Cerebellar nuclear complex (tissue), 1 donor: ENCODE measurements around the gene APOA1.
A peak's percentile ranks its signal among the peaks of the same experiment; 100 is the strongest.
"Not testable (repeated sequence)": the region's sequence is repeated elsewhere in the genome, so short reads cannot be mapped to it uniquely, and the experiment has no call there.

Experiments used
- DNase-seq, 2 experiments: peaks; one replicate each; lab custom pipeline; 2025; lab: John Stamatoyannopoulos, UW

The APOA1 gene

DNA sequence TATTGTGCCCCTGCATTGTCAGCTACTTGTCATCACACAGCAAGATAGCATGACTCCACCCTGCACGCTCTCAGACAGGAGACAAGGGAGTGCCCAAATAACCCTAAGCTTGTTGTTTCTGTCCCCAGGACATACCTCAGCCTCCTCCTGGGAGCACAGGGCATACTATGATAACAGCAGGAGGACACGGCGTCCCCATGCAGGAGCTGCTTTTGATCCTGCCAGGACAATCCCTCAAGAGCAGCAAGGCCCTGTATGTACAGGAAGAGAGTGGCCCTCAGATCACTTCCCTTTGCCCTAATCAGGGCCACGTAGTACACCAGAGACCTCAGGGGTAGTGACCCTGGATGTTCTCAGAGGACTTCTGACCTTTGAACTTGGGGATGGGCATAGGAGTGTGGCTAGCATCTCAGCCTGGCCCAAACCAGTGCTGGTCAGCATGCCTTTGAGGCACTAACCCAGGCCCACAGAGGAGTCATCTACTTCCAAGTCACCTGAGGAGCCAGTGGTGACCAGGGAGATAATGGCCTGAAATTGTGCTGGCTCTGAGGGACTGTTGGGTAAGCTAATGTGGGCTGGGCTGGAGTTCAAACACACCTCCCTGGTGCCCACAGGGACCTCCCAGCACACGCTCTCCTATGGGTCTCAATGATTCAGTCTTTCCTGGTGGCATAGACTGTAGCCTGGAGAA is 23.5 kb downstream of the APOA1 start:
- no peak for DNase-seq

DNA sequence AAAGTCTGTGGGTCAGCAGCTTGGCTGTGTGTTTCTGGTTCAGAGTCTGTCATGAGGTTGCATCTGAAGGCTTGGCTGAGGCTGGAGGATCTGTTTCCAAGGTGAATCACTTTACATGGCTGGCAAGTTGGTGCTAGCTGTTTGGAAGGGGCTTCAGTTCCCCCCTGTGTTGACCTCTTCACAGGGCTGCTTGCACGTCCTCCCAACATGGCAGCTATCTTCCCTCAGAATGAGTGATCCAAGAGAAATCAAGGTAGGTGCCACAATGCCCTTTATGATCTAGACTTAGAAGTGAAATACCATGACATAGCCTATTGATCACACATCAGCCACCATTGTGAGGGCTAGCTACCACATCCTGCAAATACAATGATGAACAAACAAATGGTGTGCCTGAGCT is 24.3 kb downstream of the APOA1 start:
- DNase-seq = no peak

DNA sequence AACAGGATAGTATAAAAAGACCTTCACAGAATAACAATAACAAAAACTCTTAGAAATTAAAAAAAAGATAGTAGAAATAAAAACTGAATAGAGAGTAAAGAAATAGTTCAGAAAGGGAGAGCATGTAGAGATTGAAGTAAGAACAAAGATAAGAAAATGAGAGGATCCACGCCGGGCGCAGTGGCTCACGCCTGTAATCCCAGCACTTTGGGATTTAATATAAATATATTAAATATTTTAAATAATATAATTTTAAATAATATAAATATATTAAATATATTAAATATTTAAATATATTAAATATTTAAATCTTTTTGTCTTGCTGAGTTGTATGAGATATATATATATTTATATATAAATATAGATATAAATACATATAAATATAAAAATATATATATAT is 25.3 kb downstream of the APOA1 start:
- no peak for DNase-seq

DNA sequence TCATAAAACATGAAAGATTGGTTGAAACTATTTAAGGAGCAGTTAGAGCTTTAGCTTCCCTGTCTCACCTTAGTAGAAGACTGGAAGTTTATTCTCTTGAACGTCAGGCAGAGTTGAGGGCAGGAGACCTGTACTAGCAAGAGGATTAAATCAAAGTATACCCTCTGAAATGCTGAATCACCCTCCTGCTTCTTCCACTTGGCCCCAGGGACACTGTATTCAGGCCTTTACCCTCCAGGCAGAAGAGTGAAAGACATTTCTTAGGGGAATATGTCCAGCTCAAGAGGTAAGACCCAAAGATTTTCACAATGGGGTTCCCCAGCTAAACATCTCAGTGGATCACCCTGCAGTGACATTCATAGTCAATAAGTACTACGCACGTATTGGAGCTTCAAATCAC is 26.2 kb downstream of the APOA1 start:
- no peak for DNase-seq

DNA sequence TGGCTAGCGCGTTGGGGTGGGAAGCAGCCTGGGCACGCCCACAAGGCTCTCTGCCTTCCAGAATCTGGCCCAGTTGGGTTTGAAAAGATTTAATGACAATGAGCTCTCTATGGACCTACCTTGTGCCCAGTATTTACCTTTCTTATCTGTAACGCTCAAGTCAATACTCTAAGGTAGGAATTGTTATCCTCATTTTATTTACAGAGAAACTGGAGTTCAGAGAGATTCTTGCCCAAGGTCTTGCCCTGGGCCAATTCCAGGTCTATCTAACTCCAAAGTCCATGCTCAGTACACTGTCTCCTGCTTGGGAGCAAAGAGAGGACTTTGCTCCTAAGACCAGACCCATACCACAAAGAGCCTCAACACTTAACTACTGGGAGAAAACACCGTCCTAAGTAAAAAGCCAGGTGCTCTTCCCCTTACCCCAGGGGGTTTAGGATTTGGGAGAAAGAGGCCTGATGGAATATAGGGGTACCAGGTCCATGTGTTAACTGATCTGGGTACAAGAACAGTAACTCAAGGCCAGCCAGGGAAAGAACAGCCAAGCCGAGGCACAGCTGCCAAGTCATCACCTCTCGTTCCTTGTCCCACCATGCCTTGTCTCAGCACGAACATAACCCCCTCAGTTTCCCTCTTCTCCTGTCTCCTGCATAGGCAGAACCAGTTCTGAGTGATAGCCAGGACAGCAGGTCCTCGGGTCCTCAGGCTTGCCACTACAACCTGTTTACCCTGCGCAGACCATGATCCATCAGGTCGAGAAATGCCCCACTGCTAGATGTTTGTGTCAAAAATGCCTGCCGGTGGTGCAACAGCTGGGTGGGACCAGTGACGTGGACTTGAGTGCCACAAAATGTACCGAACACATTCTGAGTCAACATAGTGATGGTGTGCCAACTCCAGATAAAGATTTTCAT is 28.9 kb downstream of the APOA1 start:
- no peak for DNase-seq

DNA sequence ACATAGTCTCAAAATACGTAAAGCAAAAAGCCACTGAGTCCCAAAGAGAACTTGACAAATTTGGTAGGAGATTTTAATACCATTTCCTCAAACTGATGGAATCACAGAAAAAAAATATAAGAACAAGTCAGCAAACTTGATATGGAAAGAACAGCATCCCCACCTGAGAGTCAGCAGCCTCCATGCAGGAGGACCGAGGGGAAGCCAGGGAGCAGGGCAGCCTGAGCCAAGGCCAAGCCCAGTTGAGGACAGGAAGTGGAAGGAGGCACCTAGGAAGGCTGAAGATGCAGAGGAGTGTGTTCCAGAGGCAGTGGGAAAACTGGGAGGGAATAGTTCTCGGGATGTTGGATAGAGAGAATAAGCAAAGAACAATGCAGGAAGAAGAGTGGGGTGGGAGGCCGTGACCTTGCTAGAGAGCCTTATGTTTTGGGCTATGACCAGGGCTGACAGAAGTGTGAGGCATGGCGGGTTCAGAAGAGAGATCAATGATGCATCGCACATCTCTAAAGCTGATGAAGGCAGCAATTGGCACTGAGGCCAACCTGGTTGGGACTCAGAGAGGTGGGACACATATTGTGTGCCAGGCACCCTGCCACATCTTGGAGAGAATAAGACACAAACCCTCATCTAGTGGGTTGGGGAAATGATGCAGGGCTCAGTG is 29.7 kb downstream of the APOA1 start:
- no peak for DNase-seq

DNA sequence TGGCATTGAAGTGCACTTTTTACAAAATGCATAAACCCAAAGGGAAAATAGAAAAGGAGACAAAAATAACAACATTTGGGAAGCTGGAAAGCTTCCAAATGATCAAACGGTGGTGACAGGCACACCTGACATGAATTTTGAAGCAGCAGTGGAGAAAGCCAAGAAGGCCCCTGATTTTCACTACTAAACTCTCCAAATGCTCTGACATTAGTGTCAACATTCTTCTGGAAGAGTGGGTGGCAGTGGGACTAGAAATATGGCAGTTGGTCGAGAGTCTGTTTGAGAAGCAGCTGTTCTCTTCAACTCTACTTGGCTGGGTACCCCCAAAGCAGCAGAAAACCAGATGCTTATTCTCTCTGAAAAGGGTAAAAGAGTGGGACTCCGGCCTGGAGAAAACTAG is 33.4 kb downstream of the APOA1 start:
- DNase-seq = no peak

DNA sequence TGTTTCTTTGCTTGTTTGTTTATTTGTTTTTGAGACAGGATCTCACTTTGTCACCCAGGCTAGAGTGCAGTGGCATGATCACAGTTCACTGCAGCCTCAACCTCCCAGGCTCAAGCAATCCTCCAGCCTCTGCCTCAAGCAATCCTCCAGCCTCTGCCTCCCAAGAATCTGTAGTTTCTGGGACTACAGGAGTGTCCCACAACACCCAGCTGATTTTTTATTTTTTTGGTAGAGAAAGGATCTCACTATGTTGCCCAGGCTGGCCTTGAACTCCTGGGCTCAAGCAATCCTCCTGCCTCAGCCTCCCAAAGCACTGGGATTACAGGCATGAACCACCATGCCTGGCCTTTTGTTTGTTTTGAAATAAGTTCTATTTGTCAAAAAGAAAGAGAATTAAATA is 35.8 kb downstream of the APOA1 start:
- DNase-seq = not testable (repeated sequence)

DNA sequence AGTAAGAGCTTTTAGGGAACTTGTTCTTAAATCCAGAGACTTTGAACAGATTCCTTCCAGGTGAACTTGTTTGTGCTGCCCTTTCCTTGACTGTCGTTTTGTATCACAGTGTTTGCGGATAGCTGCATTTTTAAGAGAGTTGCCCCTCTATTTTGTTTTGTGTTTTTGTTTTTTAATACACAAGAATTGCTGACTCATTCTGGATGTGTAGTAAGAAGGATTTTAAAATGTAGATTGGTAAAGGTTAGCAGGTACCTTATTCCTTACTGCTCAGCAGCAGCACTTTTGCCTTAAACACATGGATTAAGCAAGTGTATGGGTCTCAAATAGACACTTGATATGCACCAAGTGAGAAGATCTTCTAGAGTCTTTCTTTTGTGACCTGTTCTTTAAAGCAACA is 36.8 kb downstream of the APOA1 start:
- DNase-seq = no peak

DNA sequence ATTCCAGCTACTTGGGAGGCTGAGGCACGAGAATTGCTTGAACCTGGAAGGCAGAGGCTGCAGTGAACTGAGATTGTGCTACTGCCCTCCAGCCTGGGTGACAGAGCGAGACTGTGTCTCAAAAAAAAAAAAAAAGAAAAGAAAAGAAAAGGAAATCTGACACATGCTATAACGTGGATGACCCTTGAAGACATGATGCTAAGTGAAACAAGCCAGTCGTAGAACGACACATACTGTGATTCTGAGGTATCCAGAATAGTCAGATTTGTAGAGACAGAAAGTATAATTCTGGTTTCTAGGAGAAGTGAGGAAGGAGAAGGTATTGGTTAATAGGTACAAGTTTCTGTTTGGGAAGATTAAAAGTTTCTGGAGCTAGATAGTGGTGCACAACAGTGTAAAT is 39.1 kb downstream of the APOA1 start:
- no peak for DNase-seq

DNA sequence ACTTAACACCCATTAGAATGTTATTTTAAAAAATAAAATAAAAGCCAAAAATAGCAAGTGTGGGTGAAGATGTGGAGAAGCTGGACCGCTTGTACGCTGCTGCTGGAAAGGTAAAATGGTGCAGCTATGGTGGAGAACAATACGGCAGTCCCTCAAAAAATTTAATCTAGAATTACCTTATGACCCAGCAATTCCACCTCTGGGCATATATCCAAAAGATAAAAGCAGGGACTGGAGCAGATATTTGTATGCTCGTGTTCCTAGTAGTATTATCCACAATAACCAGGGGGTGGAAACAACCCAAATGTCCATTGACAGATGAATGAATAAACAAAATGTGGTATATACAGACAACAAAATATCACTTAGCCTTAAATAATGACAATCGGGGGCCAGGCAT is 39.6 kb downstream of the APOA1 start:
- DNase-seq = no peak

DNA sequence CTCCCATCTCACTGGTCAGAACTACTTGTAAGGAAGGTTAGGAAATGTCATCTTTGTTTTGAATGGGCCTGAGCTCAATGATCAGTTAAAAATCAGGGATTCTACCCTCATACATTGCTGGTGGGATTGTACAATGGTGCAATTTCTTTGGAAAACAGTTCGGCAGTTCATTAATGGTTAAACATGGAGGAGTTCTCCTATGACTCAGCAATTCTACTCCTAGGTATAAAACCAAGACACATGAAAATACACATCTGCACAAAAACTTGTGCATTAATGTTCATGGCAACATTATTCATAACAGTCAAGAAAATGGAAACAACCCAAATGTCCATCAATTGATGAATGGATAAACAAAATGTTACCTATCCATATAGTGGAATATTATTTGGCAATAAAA is 40.9 kb downstream of the APOA1 start:
- no peak for DNase-seq

DNA sequence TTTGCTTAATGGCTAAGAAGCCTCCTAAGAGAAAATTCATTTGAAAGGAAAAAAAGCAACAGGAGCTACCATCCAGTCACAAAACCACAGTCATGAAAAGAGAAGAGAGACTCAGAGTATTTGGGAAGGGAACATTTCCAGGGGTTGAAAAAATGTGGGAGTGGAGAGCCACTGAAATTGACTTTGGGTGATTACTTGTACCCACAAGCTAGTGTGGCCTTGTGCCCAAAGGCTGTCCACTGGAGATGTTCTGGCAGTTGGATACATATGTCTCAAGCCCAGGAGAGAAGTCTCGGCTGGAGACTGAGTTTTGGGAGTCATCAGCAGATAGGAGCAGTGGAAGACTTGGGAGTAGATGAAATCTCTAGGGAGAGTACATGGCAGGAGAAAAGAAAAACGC is 42.6 kb downstream of the APOA1 start:
- DNase-seq = no peak

DNA sequence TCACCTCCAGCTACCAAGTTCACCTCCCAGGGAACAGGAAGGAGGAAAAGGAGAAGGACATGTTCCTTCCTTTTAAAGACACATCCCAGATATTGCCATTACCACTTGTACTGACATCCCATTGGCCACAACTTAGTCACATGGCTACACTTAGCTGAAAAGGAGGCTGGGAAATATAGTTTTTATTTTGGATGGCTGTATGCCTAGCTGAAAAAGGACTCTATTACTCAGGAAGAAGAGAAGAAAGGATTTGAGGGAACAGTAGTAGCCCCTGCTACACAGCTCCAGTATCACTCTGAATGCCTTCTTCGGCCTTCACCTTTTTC is 43.7 kb downstream of the APOA1 start:
- DNase-seq = no peak

DNA sequence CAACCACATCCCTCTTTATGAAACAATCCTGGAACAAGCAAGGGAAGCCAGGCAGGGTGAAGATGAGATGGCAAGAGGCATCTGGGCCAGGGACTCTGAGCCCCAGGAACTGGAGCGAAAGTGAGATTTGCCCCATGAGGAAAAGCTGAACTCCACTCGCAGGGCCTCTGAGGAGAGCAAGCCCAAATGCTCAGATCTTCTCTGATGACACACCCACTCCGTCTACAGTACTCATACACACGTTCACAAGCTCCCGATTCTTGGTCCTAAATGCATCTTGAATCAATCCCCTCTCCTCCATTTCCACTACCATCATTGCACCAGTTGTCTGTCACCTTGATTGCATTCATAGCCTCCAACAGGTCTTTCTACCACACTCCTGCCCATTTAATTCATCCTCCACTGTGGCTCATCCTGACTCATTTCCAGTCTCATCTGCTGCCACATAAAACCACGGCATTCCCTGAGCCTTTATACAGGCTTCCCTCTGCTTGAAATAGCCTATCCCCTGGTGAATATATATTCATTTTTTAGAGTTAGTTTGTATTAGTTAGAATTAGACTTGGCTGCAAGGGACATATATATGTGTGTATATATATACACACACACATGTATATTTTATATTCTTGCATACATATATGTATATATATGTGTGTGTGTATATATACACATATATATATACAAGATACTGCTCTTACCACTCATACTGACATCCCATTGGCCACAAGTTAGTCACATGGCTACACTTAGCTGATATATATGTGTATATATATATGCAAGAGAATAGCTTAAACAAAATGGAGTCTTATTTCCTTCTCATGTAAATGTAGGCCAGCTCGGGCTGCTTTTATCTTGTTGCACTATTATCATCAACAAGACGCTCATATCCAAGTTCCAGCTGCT is 44.3 kb downstream of the APOA1 start:
- DNase-seq = no peak

DNA sequence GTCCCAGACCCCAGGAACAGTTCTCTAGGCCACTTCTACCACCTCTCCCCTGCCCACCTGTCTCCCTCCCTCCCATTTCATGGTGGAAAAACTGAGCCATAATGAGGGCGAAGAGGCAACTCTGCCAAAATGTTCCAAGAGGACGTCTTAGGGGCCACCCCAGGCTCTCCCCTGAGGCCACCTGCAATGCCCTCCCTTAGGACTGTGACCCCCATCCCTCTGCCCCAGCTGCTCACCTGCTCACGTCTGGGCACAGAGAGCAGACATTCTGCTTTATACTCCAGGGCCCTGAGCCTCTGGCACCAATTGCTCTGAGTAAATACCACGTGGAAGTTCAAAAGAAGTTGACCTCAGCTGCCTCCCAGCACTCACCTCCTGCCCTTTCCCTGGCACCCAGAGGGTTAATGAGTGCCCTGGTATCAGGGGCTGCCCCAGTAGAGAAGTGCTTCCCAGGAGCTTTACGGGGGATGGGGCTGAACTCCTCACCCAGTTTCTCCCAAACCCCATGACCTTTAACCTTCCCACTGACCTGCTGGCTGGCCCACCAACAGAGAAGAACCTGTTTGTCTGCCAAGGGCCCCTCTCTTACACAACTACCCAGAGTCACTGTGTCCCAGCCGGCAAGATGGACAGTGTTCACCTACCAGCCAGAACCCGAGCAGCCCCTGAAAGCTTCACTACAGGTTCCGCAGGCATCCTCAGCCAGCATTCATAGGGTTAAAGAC is 45.1 kb downstream of the APOA1 start:
- DNase-seq = no peak

DNA sequence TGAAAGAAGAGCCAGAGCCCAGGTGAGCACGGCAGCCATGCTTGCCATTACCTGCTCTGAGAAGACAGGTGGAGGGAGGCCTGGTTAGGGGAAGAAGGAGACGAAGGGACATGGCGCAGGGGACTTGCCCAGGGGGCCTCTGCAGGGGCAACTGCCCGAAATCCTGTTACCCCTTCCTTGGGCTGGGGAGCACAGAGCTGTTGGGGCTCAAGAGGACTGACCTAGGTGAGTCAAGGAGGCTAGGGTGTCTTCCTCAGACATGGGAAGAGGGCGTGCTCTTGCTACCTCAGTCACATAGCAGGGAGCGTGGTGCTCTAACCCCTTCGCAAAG is 45.6 kb downstream of the APOA1 start, which contains the start of gene APOA5:
APOA5 (minus strand) TSS at position 67 of the 331 bp plus-strand sequence; CDS start at position 48, 19 bp downstream.
- no peak for DNase-seq

DNA sequence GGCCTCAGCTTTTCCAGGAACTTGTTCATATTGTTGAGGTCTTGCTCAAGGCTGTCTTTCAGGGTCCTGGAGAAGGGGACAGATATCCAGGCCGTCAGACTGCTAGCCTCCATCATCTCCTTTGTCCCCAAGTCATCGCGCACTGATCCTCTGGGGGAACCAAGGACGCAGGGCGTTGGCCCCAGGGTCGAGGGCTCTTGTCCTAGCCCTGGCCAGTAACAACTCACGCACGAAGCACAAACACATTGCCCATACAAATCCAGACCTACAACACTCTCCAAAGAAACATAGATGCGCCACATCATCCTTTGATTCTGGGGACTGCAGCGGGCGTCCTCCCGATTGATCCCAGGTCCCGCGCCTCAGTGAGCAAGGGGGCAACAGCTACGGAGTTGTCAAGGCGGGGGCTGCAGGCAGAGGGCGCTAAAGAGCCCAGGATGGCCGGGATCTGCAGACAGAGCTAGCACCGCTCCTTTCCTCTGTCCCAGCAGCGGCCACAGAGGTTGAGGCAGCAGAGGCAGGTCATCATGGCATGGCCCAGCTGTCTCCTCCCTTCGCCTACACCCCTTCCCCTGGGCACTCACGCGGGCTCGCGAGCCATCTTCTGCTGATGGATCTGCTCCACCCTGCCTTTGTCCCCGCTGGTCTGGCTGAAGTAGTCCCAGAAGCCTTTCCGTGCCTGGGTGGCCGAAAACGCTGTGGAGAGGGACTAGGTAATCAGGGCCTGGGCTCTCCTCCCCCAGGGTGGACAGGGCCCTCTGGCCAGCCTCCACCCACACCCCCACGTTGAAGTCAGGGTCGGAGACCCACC is 46.2 kb downstream of the APOA1 start:
- DNase-seq = peak in 1 of 2 experiments; percentile 46

DNA sequence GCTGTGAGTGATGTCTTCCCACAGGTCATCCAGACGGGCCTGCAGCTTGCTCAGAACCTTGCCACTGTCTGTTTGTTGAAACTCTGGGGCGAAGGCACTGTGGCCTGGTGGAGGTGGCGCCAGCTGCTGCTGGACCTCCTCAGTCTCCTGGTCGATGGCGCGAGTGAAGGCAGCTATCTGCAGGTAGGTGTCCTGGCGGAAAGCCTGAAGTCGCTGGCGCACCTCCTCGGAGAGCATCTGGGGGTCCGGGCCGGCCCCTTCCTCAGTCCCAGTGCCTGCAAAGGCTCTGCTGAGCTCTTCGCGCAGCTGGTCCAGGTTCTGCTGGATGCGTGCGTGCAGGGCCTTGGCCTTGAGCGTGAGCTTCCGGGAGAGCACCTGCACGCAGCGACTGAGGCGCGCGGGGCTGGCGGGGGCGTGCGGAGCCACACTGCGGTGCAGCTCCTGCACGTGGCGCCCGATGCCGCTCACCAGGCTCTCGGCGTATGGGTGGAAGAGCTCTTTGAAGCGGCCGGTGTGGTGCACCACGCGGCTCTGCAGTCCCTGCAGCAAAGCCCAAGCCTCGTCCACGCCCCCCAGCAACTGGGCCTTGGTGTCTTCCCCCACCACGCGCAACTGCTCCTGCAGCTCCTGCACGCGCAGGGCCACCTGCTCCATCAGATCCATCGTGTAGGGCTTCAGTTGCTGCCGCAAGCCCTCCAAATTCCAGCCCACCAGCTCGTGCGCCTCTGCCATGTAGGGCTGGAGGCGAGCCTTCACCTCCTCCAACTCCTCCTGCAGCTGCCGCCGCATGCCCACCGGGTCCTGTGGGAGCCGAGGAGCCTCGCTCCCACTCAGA is 47.0 kb downstream of the APOA1 start:
- no peak for DNase-seq

DNA sequence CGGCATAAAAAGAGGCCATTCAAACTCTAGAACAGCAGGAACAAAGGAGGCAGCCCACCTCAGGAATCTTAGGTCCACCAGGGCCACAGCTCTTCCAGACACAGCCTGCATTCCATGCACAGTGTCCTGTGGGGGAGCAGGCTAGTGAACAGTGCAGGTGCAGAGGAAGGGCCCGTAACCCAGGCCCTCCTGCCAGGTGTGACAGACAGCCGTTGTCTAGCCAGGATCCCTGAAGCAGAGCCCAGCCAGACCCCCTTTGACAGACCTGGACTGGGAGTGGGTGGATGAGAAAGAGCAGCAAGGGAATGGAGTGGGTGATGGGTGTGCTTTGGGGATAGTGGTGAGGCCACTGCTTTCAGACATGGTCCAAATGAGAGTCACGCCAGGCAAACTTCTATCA is 48.4 kb downstream of the APOA1 start:
- no peak for DNase-seq
